ENCODE results near the gene BAHCC1. TPM values are rescaled to one million over a fixed set of nuclear protein-coding genes. Genes with fewer than 3 reads are reported as not detected.

BAHCC1 gene
- total RNA-seq, 2 experiments from 2014 or later, result 0.05 TPM; not detected in 1

DNA sequence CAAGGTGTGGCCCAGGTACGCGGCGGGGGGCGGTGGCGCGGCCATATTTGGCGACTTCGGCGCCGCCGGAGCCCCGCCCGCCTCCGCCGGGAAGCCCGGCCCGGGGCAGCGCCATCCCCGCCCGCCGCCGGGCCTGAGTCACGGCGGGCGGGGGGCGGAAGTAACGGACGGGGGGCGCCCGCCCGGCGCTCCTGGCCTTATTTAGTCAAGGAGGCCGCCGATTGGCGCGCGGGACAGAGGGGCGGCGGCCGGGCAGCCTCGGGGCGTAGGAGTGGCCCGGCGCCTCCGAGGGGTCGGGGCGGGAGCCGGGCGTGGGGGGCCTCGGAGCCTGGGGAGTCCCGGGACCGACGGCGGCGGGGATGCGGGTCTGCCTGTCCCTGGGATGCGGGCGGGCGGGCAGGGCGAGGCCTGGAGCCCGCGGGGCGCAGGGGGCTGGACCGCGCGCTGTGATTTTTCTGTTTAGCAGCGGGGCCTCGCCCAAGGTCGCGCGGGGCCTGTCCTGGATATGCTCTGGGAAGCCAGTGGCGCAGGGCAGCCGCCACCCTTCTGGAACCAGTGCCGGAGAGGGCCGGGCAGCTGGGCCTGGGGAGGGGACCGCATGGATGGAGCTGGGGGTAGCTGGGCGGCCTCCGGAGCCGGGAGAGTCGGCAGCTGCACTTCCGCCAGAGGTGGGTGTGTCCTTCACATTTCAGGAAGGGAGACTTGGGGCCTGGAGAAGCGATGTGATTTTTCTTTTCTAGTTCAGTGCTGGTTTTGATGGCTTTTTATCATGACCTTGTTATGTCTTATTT, 119.7 kb downstream of the BAHCC1 start:
- Mint-ChIP-seq H3K9me3 (ENCODE audit: low read depth) (no peaks in the 10 kb centered on the region), H3K27ac (peak overlapping the region; percentile 88), H3K36me3 (ENCODE audit: low read depth) (peaks cover 26% of the 10 kb centered on the region), H3K4me3 (peak overlapping the region; percentile 92), H3K27me3 (no peaks in the 10 kb centered on the region), H3K4me1 (peaks cover 14% of the 10 kb centered on the region)
- ATAC-seq (peak; percentile 27), DNase-seq (peak; percentile 83)
- ChIA-PET CTCF (interaction anchor here (0.7 to 1.5 kb wide), 3 partner anchors 17 to 396 kb away, joined by 3 to 4 read pairs (median 4); partner anchors contain the start of genes FAAP100 and PCYT2), POLR2A (interaction anchor here (0.6 to 1.0 kb wide), 3 partner anchors 113 to 290 kb away, joined by 3 to 8 read pairs (median 5); partner anchors contain the start of gene BAHCC1)
- intact Hi-C loops (cut with DNase I, micrococcal nuclease), result loop anchor here (1.0 to 10.0 kb wide), 7 partner anchors 38 to 780 kb away; partner anchors contain the start of genes ARL16 (in 1 of the 2), FAAP100 (in 1 of the 2), FASN (in 1 of the 2) and HGS (in 1 of the 2)

DNA sequence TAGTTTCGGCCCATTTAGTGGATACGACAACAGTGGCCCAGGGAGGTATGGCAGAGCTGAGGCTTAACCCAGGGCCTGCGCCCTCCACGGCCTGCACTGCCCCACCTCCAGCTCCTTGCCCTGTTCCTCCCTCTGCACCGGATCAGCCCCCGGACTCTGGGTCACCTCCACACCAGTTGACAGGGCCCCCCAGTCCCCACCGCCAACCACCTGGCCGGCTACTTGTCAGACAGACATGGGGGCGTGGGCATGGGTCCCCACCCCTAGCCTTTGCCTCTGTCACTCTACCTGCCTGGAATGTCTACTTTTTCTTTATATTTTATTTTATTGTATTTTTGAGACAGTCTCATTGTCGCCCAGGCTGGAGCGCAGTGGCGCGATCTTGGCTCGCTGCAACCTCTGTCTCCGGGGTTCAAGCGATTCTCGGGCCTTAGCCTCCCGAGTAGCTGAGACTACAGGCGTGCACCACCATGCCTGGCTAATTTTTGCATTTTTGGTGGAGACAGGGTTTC, 120.3 kb downstream of the BAHCC1 start:
- H3K36me3 Mint-ChIP-seq (ENCODE audit: low read depth), result peaks cover 20% of the 10 kb centered on the region
- DNase-seq (no peak), ATAC-seq (no peak)
- H3K9me3 Mint-ChIP-seq (ENCODE audit: low read depth), result no peaks in the 10 kb centered on the region
- ChIA-PET POLR2A (interaction anchor here (0.6 kb wide), 2 partner anchors 113 to 291 kb away, joined by 5 to 8 read pairs; no protein-coding TSS in a partner anchor), CTCF (interaction anchor here (0.6 to 1.5 kb wide), 6 partner anchors 18 to 979 kb away, joined by 3 to 4 read pairs (median 4); partner anchors contain the start of genes FAAP100 and PCYT2)
- H3K4me3 Mint-ChIP-seq, result peak overlapping the region; percentile 92
- intact Hi-C loops (cut with DNase I, micrococcal nuclease), result loop anchor here (2.0 to 10.0 kb wide), 5 partner anchors 37 to 779 kb away; partner anchors contain the start of genes FAAP100 (in 1 of the 2), FASN (in 1 of the 2) and MCRIP1 (in 1 of the 2)
- H3K27me3 Mint-ChIP-seq, result no peaks in the 10 kb centered on the region
- peaks cover 14% of the 10 kb centered on the region for H3K4me1 Mint-ChIP-seq
- peak overlapping the region; percentile 88 for H3K27ac Mint-ChIP-seq

Small RNAs within 50 kb of the gene (microRNA-seq; reads per million reads assigned to microRNA genes)
- gene MIR3186 (ENCODE audit: borderline replicate concordance) (not detected), gene MIR4740 (ENCODE audit: borderline replicate concordance) (not detected)

Other genes starting within 250 kb of the BAHCC1 start
- gene PVALEF, start 229.9 kb upstream of the BAHCC1 start, total RNA-seq, result not detected
- gene AATK, start 229.2 kb upstream of the BAHCC1 start, total RNA-seq, result under 1 TPM; 0.35 to 0.41 TPM
- gene CEP131, start 172.5 kb upstream of the BAHCC1 start, total RNA-seq, result 1 to 10 TPM; 7.6 to 9.5 TPM
- gene TEPSIN, start 156.4 kb upstream of the BAHCC1 start, total RNA-seq, result 10 to 100 TPM; 17.8 to 20.3 TPM
- gene NDUFAF8, start 156.1 kb upstream of the BAHCC1 start, total RNA-seq, result 10 to 100 TPM; 31.0 to 57.9 TPM
- 10 to 100 TPM; 47.6 to 52.9 TPM for gene SLC38A10, start 100.2 kb upstream of the BAHCC1 start, total RNA-seq
- 1,000 to 10,000 TPM; 4,119 to 5,987 TPM for gene ACTG1, start 117.3 kb downstream of the BAHCC1 start, total RNA-seq
- gene FSCN2, start 132.9 kb downstream of the BAHCC1 start, total RNA-seq, result under 1 TPM; 0.23 to 0.58 TPM
- 10 to 100 TPM; 30.4 to 39.3 TPM for gene FAAP100, start 156.9 kb downstream of the BAHCC1 start, total RNA-seq
- 10 to 100 TPM; 71.8 to 93.1 TPM for gene NPLOC4, start 241.7 kb downstream of the BAHCC1 start, total RNA-seq
- under 1 TPM; 0.34 to 0.35 TPM for gene TSPAN10, start 241.7 kb downstream of the BAHCC1 start, total RNA-seq

Data from activated CD4-positive, alpha-beta T cell treated with anti-CD3 and anti-CD28 coated beads for 36 hours (primary cell).